GM12874 (cell line): ENCODE measurements around the gene CFP.

Experiments used
- TF ChIP-seq, protein P1 (sequence below): IDR thresholded peaks from 2 replicates; pipeline ENCODE4 v1.5.1; 2011; ENCODE audit warnings: low read depth, mild to moderate bottlenecking, control low read depth, low read length, moderate library complexity; ENCODE audit not compliant: insufficient read depth

The CFP gene

DNA sequence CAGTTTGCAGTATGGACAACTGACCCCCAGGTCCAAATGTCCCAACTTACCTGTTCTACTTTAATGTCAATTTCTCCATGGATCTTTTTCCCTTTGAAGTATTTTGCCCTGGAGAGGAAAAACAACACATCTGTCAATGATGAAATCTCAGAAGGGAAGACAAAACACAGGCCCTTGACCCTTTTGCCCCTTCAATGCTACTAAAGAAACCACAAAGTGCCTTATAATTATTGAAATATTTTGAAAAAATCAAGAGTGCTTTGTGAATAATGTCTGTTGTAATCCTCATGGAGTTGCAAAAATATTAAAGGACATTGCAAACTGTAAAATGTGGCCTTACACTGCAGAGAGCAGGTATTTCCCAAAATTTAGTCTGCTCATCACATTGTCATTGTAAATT, 22.6 kb downstream of the CFP start:
- TF ChIP-seq, protein P1, sequence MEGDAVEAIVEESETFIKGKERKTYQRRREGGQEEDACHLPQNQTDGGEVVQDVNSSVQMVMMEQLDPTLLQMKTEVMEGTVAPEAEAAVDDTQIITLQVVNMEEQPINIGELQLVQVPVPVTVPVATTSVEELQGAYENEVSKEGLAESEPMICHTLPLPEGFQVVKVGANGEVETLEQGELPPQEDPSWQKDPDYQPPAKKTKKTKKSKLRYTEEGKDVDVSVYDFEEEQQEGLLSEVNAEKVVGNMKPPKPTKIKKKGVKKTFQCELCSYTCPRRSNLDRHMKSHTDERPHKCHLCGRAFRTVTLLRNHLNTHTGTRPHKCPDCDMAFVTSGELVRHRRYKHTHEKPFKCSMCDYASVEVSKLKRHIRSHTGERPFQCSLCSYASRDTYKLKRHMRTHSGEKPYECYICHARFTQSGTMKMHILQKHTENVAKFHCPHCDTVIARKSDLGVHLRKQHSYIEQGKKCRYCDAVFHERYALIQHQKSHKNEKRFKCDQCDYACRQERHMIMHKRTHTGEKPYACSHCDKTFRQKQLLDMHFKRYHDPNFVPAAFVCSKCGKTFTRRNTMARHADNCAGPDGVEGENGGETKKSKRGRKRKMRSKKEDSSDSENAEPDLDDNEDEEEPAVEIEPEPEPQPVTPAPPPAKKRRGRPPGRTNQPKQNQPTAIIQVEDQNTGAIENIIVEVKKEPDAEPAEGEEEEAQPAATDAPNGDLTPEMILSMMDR, result no peak

DNA sequence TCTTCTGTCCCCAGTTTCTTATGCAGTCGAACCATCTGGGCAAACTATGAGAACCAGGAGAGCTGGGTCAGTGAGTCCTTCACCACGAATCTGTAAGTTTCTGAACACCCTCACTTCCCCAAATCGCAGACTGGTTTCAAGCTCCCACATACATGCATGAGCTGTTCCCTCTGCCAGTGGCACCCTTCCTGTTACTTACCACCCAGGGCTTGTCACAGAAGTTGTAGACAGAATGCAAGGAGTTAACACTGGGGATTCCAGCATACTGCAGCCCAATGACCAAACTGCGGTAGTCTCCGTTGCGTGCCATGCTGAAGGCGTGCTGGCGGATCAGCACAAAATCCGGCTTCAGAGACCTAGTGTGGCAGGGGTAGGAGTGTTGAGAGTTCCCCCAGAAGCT, 24.7 kb downstream of the CFP start:
- TF ChIP-seq, protein P1, result no peak

DNA sequence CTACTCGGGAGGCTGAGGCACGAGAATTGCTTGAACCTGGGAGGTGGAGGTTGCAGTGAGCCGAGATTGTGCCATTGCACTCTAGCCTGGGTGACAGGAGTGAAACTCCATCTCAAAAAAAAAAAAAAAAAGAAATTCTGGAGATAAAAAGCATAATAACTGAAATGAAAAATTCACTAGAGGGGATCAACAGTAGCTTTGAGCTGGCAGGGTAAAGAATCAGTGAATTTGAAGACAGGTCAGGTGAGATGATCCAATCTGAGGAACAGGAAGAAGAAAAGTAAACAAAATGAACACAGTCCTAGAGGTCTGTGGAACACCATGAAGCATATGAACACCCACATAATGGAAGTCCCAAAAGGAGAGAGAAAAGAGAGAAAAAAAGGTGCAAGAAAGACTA, 32.5 kb downstream of the CFP start:
- TF ChIP-seq, protein P1, result no peak

DNA sequence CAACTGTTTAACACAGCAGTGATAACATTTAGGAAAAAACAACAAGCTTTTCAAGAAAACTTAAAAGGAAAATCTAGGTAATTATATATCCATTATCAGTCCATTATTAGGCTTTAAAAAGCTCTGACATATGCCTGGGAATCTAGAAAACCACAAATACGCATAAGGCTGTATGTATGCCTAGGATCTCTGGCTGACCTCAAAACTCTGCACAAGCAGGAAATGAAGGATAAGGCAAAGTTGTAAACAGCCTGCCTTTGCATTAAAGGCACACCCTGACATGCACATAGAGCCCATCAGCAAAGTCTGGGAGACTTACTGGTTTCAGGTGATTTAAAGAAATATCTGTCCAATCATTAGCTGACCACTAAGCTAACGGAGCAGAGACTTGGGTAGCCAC, 33.5 kb downstream of the CFP start:
- TF ChIP-seq, protein P1, result no peak

DNA sequence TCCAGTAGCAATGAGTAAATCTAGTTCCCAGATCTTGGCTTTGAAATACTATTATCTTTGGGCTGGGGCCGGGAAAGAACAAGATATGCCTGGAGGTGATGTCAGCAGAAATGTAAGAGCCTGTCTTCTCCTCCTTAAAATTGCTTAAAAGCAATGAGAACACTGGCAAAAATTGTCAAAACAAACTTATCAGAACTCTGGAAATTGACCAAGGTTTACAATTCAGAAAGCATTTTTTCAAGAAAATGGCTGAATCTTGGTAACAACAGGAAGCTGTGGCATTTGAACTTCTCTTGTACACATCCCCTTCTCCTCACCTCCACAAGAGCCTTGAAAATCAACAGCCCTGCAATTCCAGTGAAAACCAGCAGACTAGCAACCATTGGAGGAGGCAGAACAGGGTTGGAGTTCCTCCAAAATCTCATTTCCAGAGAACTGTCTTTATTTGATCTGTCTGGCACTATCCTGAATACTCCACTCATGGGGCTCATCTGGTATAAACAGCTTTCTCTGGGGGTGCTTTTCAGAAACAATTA, 33.9 kb downstream of the CFP start:
- TF ChIP-seq, protein P1, result no peak

DNA sequence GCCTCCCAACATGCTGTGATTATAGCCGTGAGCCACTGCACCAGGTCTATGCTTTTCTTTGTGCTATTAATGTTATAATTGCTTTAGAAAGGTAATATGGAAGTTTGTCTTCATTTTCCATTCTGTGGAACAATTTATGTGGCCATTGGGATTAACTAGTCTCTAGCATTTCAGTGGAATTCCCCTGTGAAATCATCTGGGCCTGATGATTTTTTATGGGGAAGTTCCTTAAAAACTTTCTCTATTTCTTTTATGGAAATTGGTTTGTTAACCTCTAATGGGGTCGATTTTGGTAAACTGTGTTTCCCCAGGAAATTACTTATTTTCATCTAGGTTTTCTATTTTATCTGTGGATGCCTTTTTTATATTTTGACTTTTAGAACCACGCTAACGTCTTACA, 36.2 kb downstream of the CFP start:
- TF ChIP-seq, protein P1, result no peak

DNA sequence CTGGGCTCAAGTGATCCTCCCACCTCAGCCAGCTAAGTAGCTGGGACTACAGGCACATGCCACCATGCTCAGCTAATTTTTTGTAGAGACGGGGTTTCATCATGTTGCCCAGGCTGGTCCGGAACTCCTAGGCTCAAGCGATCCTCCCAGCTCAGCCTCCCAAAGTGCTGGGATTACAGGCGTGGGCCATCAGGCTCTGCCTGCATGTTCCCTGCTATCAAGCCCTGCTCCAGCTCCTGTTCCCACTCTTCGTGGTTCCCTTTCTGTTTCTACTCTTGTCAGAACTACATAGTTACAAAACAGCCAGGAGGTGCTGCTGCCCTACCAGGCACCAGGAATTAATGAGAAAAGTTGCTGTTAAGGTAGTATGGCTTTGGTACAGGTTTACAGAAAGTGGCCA, 38.7 kb downstream of the CFP start:
- TF ChIP-seq, protein P1, result no peak
